KMS-11 (cell line): ENCODE measurements around the gene GPX3.

Experiments
- H2AFZ ChIP-seq: fragments of 200-600 bp; sonication (generic); 2 replicates; pipeline ENCODE4 v1.6.1; 2016; ENCODE audit warnings: antibody characterized with exemption, mixed run types, low read depth
- H3K27ac ChIP-seq: fragments of 200-600 bp; sonication (generic); 2 replicates; pipeline ENCODE4 v1.6.1; 2016; ENCODE audit warnings: mild to moderate bottlenecking, mixed run types
- H3K27me3 ChIP-seq: fragments of 200-600 bp; sonication (generic); 2 replicates; pipeline ENCODE4 v1.6.1; 2017; ENCODE audit warnings: mild to moderate bottlenecking, low read depth, mixed run types, moderate library complexity; ENCODE audit not compliant: insufficient read depth
- H3K36me3 ChIP-seq: fragments of 200-600 bp; sonication (generic); 2 replicates; pipeline ENCODE4 v1.6.1; 2017; ENCODE audit warnings: mild to moderate bottlenecking, mixed run types; ENCODE audit not compliant: insufficient read depth
- H3K4me1 ChIP-seq: fragments of 200-600 bp; sonication (generic); 2 replicates; pipeline ENCODE4 v1.6.1; 2016; ENCODE audit warnings: mild to moderate bottlenecking, low read depth, mixed run types; ENCODE audit not compliant: poor library complexity, severe bottlenecking
- H3K4me2 ChIP-seq: fragments of 200-600 bp; sonication (generic); 2 replicates; pipeline ENCODE4 v1.7.0; 2016; ENCODE audit warnings: mild to moderate bottlenecking, mixed run types
- H3K4me3 ChIP-seq: fragments of 200-600 bp; sonication (generic); IDR thresholded peaks from 2 replicates; pipeline ENCODE4 v1.6.1; 2017; ENCODE audit warnings: low read depth, low read length, mixed read lengths; ENCODE audit not compliant: insufficient read depth
- H3K79me2 ChIP-seq: fragments of 200-600 bp; sonication (generic); 2 replicates; pipeline ENCODE4 v1.6.1; 2016; ENCODE audit warnings: low read depth, mixed run types; ENCODE audit not compliant: insufficient read depth
- H3K9ac ChIP-seq: fragments of 200-600 bp; sonication (generic); 2 replicates; pipeline ENCODE4 v1.6.1; 2016; ENCODE audit warnings: mild to moderate bottlenecking, mixed run types
- H4K20me1 ChIP-seq: fragments of 200-600 bp; sonication (generic); 2 replicates; pipeline ENCODE4 v1.6.1; 2016; ENCODE audit warnings: mild to moderate bottlenecking, mixed run types; ENCODE audit not compliant: insufficient read depth
- TF ChIP-seq, protein P1 (sequence below): fragments of 200-600 bp; sonication (generic); conservative IDR thresholded peaks from 2 replicates; pipeline ENCODE4 v1.6.1; 2017; ENCODE audit warnings: low read depth, mild to moderate bottlenecking, antibody characterized with exemption, low read length, moderate library complexity, mixed read lengths

Gene GPX3

DNA sequence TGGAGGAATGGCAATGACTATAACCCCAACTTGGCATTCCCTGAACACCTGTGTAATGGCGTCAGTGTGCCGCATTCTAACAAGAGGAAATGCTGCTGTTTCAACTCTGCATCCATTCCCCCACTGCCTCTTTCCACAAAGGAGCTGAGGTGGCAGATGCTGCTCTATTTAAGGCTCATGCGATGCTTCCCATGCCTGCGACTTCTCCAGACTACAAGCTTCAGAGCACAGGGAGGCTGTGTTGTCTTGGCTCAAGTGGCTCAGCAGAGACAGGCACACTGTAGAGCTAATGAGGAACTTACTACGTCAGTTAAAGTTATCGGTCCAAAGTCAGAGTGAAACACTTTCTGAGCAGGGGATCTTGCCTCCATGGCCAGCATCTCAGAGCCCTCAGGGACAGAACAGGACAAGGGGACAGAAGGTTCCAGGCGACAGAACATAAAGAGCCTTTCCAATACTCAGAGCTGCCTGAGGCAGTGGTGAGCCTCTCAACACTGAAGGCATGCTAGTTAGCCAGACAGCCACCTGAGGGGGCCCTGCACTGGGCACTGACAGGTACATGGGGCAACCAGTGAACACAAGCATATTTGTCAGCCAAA lies 38.6 kb downstream of the GPX3 start:
- H3K4me2 ChIP-seq = peak overlapping the region; percentile 6; the same call in 1 of the 2 replicates
- no peaks in the 10 kb centered on the region for H3K79me2 ChIP-seq
- H3K27ac ChIP-seq = peak overlapping the region; percentile 73; the same call in 1 of the 2 replicates
- TF ChIP-seq, protein P1, sequence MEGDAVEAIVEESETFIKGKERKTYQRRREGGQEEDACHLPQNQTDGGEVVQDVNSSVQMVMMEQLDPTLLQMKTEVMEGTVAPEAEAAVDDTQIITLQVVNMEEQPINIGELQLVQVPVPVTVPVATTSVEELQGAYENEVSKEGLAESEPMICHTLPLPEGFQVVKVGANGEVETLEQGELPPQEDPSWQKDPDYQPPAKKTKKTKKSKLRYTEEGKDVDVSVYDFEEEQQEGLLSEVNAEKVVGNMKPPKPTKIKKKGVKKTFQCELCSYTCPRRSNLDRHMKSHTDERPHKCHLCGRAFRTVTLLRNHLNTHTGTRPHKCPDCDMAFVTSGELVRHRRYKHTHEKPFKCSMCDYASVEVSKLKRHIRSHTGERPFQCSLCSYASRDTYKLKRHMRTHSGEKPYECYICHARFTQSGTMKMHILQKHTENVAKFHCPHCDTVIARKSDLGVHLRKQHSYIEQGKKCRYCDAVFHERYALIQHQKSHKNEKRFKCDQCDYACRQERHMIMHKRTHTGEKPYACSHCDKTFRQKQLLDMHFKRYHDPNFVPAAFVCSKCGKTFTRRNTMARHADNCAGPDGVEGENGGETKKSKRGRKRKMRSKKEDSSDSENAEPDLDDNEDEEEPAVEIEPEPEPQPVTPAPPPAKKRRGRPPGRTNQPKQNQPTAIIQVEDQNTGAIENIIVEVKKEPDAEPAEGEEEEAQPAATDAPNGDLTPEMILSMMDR = no peak
- H3K4me1 ChIP-seq = peaks cover 44% of the 10 kb centered on the region
- H3K9ac ChIP-seq = peak overlapping the region; percentile 22; the same call in 1 of the 2 replicates
- no peak overlapping the region for H2AFZ ChIP-seq
- H4K20me1 ChIP-seq = no peaks in the 10 kb centered on the region
- no peaks in the 10 kb centered on the region; the same call in 1 of the 2 replicates for H3K36me3 ChIP-seq
- no peak overlapping the region for H3K4me3 ChIP-seq
- H3K27me3 ChIP-seq = no peaks in the 10 kb centered on the region

DNA sequence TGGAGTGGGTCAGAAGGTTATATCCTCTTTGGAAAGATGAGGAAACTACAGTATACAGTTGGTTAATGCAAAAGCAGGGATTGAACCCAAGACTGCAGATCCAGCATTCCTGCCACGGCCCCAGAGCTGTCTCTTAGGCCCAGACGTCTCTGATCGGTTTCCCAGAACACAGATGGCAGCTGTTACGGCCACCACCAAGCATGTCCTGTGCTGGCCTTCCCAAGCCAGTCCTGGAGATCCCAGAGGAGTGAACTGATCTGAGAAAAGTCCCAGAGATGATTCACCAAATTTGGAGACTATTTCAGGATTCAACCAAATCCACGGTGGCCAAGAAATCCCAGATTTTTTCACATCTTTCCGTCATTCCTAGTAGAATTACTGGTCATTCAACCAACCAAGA lies 40.4 kb downstream of the GPX3 start:
- no peak overlapping the region for H2AFZ ChIP-seq
- H3K4me2 ChIP-seq = peak overlapping the region; percentile 45; the same call in 1 of the 2 replicates
- no peaks in the 10 kb centered on the region for H3K27me3 ChIP-seq
- peak overlapping the region; percentile 73; the same call in 1 of the 2 replicates for H3K27ac ChIP-seq
- H3K9ac ChIP-seq = no peak overlapping the region
- H3K4me1 ChIP-seq = peaks cover 59% of the 10 kb centered on the region
- no peaks in the 10 kb centered on the region for H4K20me1 ChIP-seq
- TF ChIP-seq, protein P1 = no peak
- H3K79me2 ChIP-seq = peaks cover 14% of the 10 kb centered on the region
- no peak overlapping the region for H3K4me3 ChIP-seq
- no peaks in the 10 kb centered on the region; the same call in 1 of the 2 replicates for H3K36me3 ChIP-seq

DNA sequence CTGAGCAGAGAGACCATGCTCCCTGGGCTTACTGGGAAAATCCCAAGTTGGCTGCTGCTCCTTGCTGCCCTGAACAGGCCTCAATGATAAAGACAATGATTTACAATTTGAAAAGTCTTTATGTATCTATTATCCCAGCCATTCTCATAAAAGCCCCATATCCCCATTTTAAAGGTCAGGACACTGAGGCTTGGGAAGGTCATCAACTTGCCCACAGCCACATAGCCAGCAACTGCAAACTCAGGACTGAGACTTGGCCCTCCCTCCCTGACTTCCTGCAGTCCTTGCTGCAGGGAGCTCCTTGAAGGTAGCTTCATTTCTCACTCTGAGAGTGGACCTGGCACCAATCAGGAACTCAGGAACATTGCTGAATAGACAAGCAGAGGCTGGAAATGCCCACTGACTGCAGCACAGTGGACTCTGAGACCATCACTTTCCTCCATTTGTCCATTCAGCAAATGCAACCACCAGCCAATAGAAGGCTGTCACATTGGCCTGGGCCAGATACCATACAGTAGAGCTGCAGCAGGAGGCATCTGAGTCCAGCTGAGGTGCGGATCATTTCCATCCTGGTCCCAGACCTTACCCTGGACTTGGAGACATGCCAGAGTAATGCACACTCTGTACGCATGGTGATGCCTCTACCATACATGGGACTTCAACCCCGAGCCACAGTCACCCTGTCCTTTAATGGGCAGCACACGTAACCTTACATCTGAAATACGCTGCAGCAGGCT lies 42.2 kb downstream of the GPX3 start:
- peak overlapping the region; percentile 25; the same call in 1 of the 2 replicates for H3K4me2 ChIP-seq
- no peaks in the 10 kb centered on the region; the same call in 1 of the 2 replicates for H3K36me3 ChIP-seq
- no peak overlapping the region; the same call in 1 of the 2 replicates for H3K9ac ChIP-seq
- H2AFZ ChIP-seq = no peak overlapping the region
- H3K79me2 ChIP-seq = peaks cover 27% of the 10 kb centered on the region
- H3K4me1 ChIP-seq = peaks cover 78% of the 10 kb centered on the region
- H3K27ac ChIP-seq = no peak overlapping the region; the same call in 1 of the 2 replicates
- H3K4me3 ChIP-seq = no peak overlapping the region
- TF ChIP-seq, protein P1 = no peak
- no peaks in the 10 kb centered on the region for H4K20me1 ChIP-seq
- H3K27me3 ChIP-seq = no peaks in the 10 kb centered on the region

DNA sequence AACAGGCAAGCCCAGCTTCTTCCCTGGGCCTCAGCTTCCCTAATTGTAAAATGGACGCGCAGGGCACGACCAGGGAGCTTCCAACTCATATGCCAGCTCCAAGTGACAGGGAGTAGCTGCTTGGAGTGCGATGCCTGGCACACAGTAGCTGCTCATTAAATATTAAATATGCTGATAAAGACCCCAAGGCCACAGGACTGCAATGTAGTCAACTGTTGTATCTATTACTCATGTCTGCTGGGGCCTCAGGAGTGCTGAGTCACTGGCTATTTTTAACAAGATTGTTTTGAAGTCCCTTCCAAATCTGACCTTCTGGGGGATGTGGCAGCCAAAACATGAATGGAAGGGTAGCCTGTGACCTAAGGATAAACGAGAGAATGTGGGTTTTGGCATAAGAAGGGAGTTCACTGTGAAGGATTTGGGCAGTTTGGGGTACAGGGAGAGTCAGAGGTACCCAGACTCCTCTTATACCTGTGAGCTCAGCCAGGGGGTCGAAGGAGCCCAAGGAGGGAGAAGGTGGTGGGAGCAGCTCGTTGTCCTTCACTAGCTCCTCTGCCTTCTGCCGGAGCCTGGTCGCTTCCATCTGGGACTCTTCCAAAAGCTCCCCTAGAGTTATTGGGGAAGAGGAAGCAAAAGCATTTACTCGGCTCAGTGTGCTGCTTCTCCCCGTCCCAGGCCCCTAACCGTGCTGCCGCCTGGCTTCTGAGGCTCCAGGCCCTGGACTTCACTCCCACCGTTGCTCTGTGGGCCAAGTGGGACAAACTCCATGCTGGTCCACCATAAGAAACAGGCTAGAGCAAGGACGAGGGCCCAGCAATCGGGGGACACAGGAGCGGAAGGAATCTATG lies 43.0 kb downstream of the GPX3 start:
- Histone ChIP-seq H3K27ac (no peak overlapping the region; the same call in 1 of the 2 replicates), H3K79me2 (peaks cover 34% of the 10 kb centered on the region), H3K4me1 (peaks cover 85% of the 10 kb centered on the region)

More for the DNA sequence above, 43.0 kb downstream of the GPX3 start:
- H3K4me3 ChIP-seq = no peak overlapping the region
- H4K20me1 ChIP-seq = no peaks in the 10 kb centered on the region
- no peak overlapping the region; the same call in 1 of the 2 replicates for H3K9ac ChIP-seq
- TF ChIP-seq, protein P1 = no peak
- no peak overlapping the region for H2AFZ ChIP-seq
- H3K27me3 ChIP-seq = no peaks in the 10 kb centered on the region
- H3K4me2 ChIP-seq = peak overlapping the region; percentile 25; the same call in 1 of the 2 replicates
- no peaks in the 10 kb centered on the region; the same call in 1 of the 2 replicates for H3K36me3 ChIP-seq
